GM18505 (cell line): ENCODE data around the gene NOP56.

Source experiments
- ATAC-seq: cut with Tn5 transposase; IDR thresholded peaks from one replicate; pipeline ENCODE4 v1.9.1; 2021; ENCODE audit not compliant: unreplicated experiment
- POLR2A ChIP-seq: IDR thresholded peaks from 4 replicates; pipeline ENCODE4 v1.6.1; 2011; ENCODE audit warnings: borderline replicate concordance; ENCODE audit not compliant: insufficient read depth, insufficient read length; ENCODE audit errors: extremely low read depth

NOP56 gene

DNA sequence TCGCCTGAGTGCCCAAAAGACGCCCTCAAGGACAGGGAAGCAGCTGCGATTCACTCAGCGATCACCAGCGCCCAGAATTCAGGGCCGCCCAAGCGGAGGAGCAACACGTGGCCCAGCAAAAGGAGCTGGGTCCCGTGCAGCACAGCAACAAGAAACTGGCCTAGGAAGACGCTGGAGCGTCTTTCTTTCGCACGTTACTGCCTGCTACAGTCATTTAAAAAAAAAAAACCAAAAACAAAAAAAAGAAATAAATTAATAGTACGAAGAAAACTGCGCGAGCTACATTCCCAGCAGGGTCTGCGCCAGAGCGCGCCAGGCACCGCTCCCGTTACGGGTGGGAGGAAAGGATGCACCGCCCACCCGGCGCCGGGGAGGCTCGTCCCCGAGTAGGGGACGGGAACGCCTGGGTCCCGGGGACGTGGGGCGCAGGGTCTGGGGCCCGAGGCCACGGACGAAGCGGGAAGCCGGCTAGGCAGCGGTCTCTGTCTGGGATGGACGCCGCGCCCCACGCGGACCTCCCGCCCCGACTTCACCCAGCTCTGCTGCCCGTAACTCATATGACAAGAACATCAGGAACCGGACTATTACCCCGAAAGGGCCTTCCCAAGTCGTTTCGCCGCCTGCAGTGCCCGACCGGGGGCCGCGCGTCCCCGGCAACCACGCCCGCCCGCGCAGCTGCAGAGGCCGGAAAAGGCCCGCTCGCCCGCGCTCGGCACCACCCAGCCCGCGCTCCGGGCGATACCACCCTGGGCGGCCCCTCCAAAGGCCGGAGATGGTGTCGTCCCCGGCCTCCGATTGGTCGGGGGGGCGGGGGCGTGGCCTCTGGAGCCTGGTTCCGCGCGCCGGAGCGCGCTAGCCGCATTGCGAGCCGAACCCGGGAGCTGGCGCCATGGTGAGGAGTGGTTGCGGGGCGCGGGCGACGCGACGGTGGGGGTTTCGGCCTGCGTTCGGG, at the start of gene NOP56:
TSS of gene NOP56 (plus strand) at position 861 of the 952 bp plus-strand sequence. CDS start at position 890, 29 bp downstream.
- peak; percentile 79 for ATAC-seq
- peak; percentile 97 for TF ChIP-seq POLR2A

DNA sequence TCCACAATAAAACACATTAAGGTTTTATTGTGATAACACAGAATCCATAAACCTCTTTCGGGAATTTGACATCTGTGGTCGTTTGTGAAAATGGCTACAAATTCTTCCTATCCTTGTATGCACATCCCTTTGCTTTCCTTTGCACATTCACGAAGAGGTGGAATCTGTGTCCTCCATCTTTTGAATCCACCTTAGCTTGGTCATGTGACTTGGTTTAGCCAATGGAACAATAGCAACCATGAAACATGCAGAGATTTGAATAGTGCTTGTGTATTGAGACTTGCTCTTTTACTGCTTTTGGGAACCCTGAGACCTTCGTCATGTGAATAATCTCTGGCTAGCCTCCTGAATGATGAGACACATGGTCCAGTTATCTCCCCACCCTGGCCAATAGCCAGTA, 49.7 kb upstream of the NOP56 start:
- no peak for ATAC-seq
- no peak for TF ChIP-seq POLR2A

GRCh38 chr20:2603816-2604505, 48.5 kb upstream of the NOP56 start:
- no peak for TF ChIP-seq POLR2A

DNA sequence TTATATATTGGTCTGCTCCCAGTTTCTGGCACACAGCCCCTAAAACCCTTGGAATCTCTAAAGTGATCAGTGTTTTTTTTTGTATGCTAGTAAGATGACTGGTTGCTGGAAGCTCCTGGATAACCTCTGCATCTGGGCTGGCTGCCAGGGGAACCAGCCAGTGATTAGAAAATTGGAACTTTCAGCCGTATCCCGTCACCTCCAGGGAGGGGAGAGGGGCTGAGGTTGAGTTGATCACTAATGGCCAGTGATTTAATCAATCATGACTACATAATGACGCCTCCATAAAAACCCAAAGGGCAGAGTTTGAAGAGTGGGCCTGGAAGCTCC, 48.0 kb upstream of the NOP56 start:
- no peak for ATAC-seq
- TF ChIP-seq POLR2A, result no peak

More at GRCh38 chr20:2603816-2604505, 48.5 kb upstream of the NOP56 start:
- ATAC-seq, result no peak

DNA sequence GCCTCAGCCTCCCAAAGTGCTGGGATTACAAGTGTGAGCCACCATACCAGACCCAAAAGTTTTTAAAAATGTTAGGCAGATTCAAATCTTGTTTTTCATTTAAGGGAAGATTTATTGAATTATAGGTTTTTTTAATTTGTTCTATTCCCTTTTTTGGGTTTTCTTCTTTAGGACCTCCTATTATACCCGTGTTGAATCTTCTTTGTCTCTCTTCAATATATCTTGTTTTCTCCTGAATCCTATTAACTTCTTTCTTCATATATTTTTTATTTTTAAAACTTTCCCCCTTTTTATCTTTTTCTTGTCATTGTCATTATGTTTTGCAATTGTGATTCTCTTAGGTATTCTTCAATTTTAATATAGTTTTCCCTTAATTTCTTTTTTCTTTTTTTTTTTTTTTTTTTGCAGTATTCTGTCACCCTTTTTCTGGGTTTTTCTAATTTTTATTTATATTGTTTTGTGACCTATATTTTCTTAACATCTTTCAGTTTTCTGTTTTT, 45.9 kb upstream of the NOP56 start:
- no peak for TF ChIP-seq POLR2A
- ATAC-seq, result no peak

DNA sequence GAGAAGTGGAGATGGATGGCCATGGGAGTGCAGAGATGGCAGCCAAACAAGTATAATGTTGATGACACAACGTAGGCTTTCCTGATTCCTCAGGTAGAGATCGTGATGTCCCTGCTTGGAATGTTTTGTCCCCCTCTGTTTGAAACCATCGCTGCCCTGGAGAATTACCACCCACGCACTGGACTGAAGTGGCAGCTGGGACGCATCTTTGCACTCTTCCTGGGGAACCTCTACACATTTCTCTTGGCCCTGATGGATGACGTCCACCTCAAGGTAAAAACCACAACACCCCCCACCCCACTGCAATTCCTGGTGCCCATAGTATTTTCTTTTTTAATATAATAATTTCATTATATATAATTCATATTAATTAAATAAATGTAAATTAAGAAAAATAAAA, 42.1 kb upstream of the NOP56 start:
- TF ChIP-seq POLR2A, result no peak
- no peak for ATAC-seq

- no peak for TF ChIP-seq POLR2A
- ATAC-seq, result no peak
Observed at GRCh38 chr20:2610941-2611720, 41.3 kb upstream of the NOP56 start.

DNA sequence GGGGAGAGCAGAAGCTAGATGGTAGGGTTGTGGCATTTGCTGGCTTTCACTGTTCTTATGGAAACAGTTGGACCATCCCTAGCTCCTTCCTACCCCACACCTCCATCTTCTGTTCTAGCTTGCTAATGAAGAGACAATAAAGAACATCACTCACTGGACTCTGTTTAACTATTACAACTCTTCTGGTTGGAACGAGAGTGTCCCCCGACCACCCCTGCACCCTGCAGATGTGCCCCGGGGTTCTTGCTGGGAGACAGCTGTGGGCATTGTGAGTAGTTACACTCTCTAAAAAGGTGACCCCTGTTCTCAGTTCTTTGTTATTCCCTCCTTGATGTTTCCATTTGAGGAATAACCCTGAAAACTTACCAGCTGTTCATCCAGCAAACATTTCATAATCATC, 40.4 kb upstream of the NOP56 start:
- TF ChIP-seq POLR2A, result no peak
- no peak for ATAC-seq

DNA sequence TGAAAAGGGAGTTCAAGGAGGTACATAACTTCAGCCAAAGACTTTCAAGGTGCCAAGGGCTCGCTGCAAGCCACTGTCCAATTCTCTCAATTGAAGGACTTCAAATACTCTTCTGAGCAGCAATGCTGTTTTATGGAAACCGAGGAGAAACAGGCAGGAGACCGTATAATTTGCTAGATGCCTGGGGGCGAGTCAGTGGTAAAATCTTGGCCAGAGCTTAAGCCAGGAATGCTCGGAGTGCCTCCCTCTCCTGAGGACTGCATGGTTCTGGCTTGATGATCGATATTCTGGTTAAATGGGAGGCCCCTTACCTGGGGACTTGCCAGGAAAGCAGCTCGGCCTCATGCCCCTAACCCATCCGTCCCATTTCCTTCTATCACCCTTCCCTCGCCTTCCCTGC, 35.8 kb upstream of the NOP56 start:
- no peak for TF ChIP-seq POLR2A
- ATAC-seq, result no peak

GRCh38 chr20:2617099-2617714, 35.2 kb upstream of the NOP56 start:
- ATAC-seq, result no peak
- no peak for TF ChIP-seq POLR2A

DNA sequence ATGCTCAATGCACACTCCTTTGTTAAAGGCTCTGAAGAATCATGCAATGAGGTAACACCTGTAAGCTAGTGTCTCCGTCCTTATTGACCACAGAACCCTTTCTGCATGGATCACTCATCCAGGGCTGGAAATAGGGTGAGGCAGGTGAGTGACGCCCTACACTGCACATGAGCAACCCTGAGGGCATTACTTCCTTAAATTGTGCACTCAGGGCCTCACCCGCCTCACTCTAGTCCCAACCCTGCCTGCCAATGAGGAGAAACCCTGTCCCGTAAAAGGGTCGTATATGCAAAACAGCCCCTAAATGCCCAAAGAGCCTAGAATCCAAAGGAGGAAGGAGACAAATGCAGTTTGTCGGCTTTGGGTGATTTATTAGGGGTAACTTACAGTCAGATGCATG, 33.6 kb upstream of the NOP56 start:
- no peak for TF ChIP-seq POLR2A
- ATAC-seq, result no peak

GRCh38 chr20:2619337-2619736, 33.1 kb upstream of the NOP56 start:
- no peak for TF ChIP-seq POLR2A
- ATAC-seq, result no peak

DNA sequence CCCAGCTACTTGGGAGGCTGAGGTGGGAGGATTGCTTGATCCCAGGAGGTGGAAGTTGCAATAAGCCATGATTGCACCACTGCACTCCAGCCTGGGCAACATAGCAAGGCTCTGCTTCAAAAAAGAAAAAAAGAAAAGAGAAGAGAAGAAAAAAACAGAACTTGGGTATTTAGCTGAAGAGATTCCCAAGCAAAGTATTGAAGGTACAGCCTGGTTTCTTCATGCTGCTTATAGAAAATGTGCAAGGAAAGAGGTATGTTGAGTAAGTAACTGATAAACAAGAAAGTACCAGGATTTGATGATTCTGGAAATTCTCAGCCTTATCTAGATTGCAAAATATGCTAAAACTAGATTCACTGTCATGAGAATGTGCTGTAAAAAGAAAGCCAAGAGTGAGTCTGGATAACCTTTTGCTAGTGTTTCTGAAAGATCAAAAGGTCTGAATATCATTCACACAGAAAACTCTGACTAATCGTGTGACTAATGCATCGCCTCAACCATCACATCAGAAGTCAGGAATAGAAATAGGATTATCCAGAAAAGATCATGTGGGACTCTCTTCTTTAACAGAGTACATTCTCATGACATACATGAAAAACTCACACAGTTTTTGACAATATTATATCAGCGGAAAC, 32.4 kb upstream of the NOP56 start:
- ATAC-seq, result no peak
- no peak for TF ChIP-seq POLR2A

DNA sequence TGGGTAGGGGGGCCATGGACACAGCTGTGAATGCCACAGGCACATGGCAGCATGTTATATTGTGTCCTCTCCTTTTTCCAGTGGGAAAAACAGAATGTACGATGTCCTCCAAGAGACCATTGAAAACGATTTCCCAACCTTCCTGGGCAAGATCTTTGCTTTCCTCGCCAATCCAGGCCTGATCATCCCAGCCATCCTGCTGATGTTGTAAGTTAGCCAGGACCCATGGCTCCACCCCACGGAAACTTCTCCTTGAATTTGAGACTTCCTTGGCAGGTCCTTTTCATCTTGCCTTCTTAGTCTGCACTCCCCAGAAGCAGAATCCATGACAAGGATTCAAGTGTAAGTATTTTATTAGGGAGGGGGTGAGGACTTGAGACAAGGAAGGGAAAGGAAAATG, 28.2 kb upstream of the NOP56 start:
- TF ChIP-seq POLR2A, result no peak
- no peak for ATAC-seq
